CD4-positive, alpha-beta T cell treated with Interleukin-6 at 100 ng/mL for 8 hours (primary cell): ENCODE results near the gene POU3F1.

Experiments
- DNase-seq: peaks from one replicate; pipeline ENCODE4 v3.0.0-alpha.2; 2020; ENCODE audit warnings: mixed read lengths, low spot score

Gene POU3F1

GRCh38 chr1:38004284-38005108 is 42.1 kb downstream of the POU3F1 start:
- no peak for DNase-seq

- no peak for DNase-seq
Observed at GRCh38 chr1:38003261-38004250, 43.0 kb downstream of the POU3F1 start.

- DNase-seq = no peak
Observed at GRCh38 chr1:38000529-38001455, 45.8 kb downstream of the POU3F1 start.

- no peak for DNase-seq
Observed at GRCh38 chr1:38000233-38000528, 46.4 kb downstream of the POU3F1 start.

GRCh38 chr1:37999430-38000232 is 47.0 kb downstream of the POU3F1 start:
- no peak for DNase-seq

- no peak for DNase-seq
Observed at GRCh38 chr1:37998913-37999429, 47.6 kb downstream of the POU3F1 start.

- DNase-seq = no peak
Observed at GRCh38 chr1:37998089-37998808, 48.3 kb downstream of the POU3F1 start.

- no peak for DNase-seq
Observed at GRCh38 chr1:37997256-37998088, 49.1 kb downstream of the POU3F1 start.

GRCh38 chr1:37995751-37996345 is 50.7 kb downstream of the POU3F1 start:
- DNase-seq = no peak

- DNase-seq = no peak
Observed at GRCh38 chr1:37994886-37995566, 51.6 kb downstream of the POU3F1 start.
